HepG2 (cell line): Measurements from ENCODE around the gene PIK3CD. TPM values are rescaled to one million over a fixed set of nuclear protein-coding genes. Genes with fewer than 3 reads are reported as not detected.

Experiments
- ATAC-seq: fragments of 200-7000 bp; cut with Tn5 transposase; 3 replicates; pipeline ENCODE4 v1.9.1; 2020; ENCODE audit warnings: mild to moderate bottlenecking, moderate library complexity
- BruUV-seq: library from RNA; stranded (reverse); fragments of 400-500 nt; replicated peaks from 2 replicates; lab custom pipeline; 2021; lab: Mats Ljungman, UMichigan
- CTCF ChIA-PET: fragments of 300-600 bp; formaldehyde crosslinking; extraction: SDS; loops from one replicate; lab custom pipeline; 2021; ENCODE audit warnings: low total read pairs, inconsistent platforms, low intra/inter-chr PET ratio; lab: Yijun Ruan, JAX
- POLR2A ChIA-PET: fragments of 350-600 bp; sonication (Branson Sonifier 250); formaldehyde crosslinking; loops from one replicate; lab custom pipeline; 2020; ENCODE audit warnings: antibody characterized with exemption, inconsistent platforms; lab: Yijun Ruan, JAX
- DNase-seq: peaks from one replicate; pipeline ENCODE4 v3.0.0-alpha.2; 2015; ENCODE audit warnings: low spot score
- FAIRE-seq: peaks from 3 replicates; lab custom pipeline; 2011; peaks lifted over from hg19 to GRCh38; lab: Jason Lieb, UNC
- H2AFZ ChIP-seq: one replicate; pipeline ENCODE4 v1.6.1; 2011; ENCODE audit warnings: low read length, inconsistent platforms
- H3K27ac ChIP-seq: fragments of 300-600 bp; 3 replicates; pipeline ENCODE4 v1.8.0; 2011; ENCODE audit warnings: mixed run types, mild to moderate bottlenecking, mixed read lengths, low read length, inconsistent platforms; ENCODE audit not compliant: insufficient read depth; ENCODE audit errors: extremely low read length
- H3K27me3 ChIP-seq, 2 experiments: fragments of 200-600 bp in 1 of 2; 2 replicates in 1 of 2; 3 replicates in 1 of 2; pipeline versions ENCODE4 v1.6.0 to v1.8.0; 2011; ENCODE audit warnings: low read length in 2 of 2, mild to moderate bottlenecking in 2 of 2, moderate library complexity in 2 of 2, inconsistent platforms in 1 of 2; ENCODE audit not compliant: insufficient read depth in 2 of 2, control insufficient read depth in 1 of 2
- H3K36me3 ChIP-seq, 2 experiments: fragments of 200-600 bp in 1 of 2; replicated peaks in 1 of 2; 2 replicates in 1 of 2; 3 replicates in 1 of 2; pipeline versions ENCODE4 v1.5.1 to v1.8.0; 2011; ENCODE audit warnings: low read length in 2 of 2, inconsistent platforms in 1 of 2; ENCODE audit not compliant: insufficient read depth in 2 of 2, control insufficient read depth in 1 of 2
- H3K4me1 ChIP-seq: 2 replicates; pipeline ENCODE4 v1.5.1; 2012; ENCODE audit warnings: low read length, inconsistent platforms; ENCODE audit not compliant: insufficient read depth
- H3K4me2 ChIP-seq: 2 replicates; pipeline ENCODE4 v1.6.0; 2011; ENCODE audit warnings: low read depth, low read length, inconsistent platforms
- H3K4me3 ChIP-seq, 3 experiments: fragments of 200-600 bp in 1 of 3; sonication (generic), shearing (Covaris generic) in 1 of 3; replicated peaks in 1 of 3; 2 replicates each; pipeline ENCODE4 v1.5.1; 2011 to 2016; ENCODE audit warnings: low read length in 3 of 3, inconsistent platforms in 2 of 3, low read depth in 2 of 3, mild to moderate bottlenecking in 2 of 3, control low read depth in 1 of 3, mixed read lengths in 1 of 3; ENCODE audit not compliant: insufficient read depth in 1 of 3
- H3K79me2 ChIP-seq: one replicate; pipeline ENCODE4 v1.6.1; 2011; ENCODE audit warnings: low read length, inconsistent platforms; ENCODE audit not compliant: insufficient read depth
- H3K9ac ChIP-seq: 2 replicates; pipeline ENCODE4 v1.6.0; 2011; ENCODE audit warnings: mild to moderate bottlenecking, low read depth, low read length, inconsistent platforms; ENCODE audit not compliant: insufficient read depth
- H3K9me3 ChIP-seq: 2 replicates; pipeline ENCODE4 v1.5.1; 2012; ENCODE audit warnings: mild to moderate bottlenecking, low read length
- H4K20me1 ChIP-seq: 2 replicates; pipeline ENCODE4 v1.6.0; 2011; ENCODE audit warnings: inconsistent platforms, mild to moderate bottlenecking, low read length, moderate library complexity; ENCODE audit not compliant: insufficient read depth
- KLF15 ChIP-seq: sonication (generic); formaldehyde crosslinking; IDR thresholded peaks from 2 replicates; pipeline ENCODE4 v1.8.1; 2023; ENCODE audit warnings: borderline replicate concordance, mild to moderate bottlenecking, inconsistent platforms, missing genetic modification reagents, mixed read lengths
- KLF16 ChIP-seq, 2 experiments: sonication (generic) in 1 of 2; formaldehyde crosslinking in 1 of 2; IDR thresholded peaks; 2 replicates each; pipeline versions ENCODE4 v1.6.1 to v1.8.0; 2016 to 2023; ENCODE audit warnings: missing genetic modification reagents in 2 of 2, missing compliant biosample characterization in 1 of 2
- MATR3 ChIP-seq: sonication (generic); formaldehyde crosslinking; IDR thresholded peaks from 2 replicates; pipeline ENCODE4 v1.4.0; 2020; ENCODE audit warnings: missing genetic modification reagents
- ZBTB42 ChIP-seq: sonication (generic); formaldehyde crosslinking; IDR thresholded peaks from 2 replicates; pipeline ENCODE4 v1.5.0; 2020; ENCODE audit warnings: mild to moderate bottlenecking, missing genetic modification reagents
- ZNF572 ChIP-seq: sonication (generic); formaldehyde crosslinking; IDR thresholded peaks from 2 replicates; pipeline ENCODE4 v1.5.1; 2020; ENCODE audit warnings: mild to moderate bottlenecking, missing genetic modification reagents
- ZNF672 ChIP-seq: sonication (generic); formaldehyde crosslinking; IDR thresholded peaks from 2 replicates; pipeline ENCODE4 v1.8.1; 2022; ENCODE audit warnings: missing genetic modification reagents
- WGBS: methylation state at CpG from one replicate; pipeline ENCODE4 v1.1.6; 2017; ENCODE audit warnings: low lambda C conversion rate; 5-methylcytosine and 5-hydroxymethylcytosine counted together
- in situ Hi-C: cut with HindIII; loops from 2 replicates; pipeline ENCODE4 v1.10.0; 2017; ENCODE audit warnings: low pct_unique_long_range_greater_than_20kb; ENCODE audit not compliant: extremely low pct_ligation_motif_present
- intact Hi-C: fragments of 100-400 bp; cut with micrococcal nuclease; formaldehyde crosslinking; loops from one replicate; pipeline ENCODE4 v1.10.0; 2022; ENCODE audit not compliant: unreplicated experiment
- polyA plus RNA-seq, 8 experiments: library from polyadenylated mRNA; depleted of rRNA in 3 of 8; stranded (reverse) in 7 of 8; unstranded in 1 of 8; fragments of >200 nt; fragmentation: Illumina TruSeq in 4 of 8; extraction: Trizol in 4 of 8; gene quantifications; 2 replicates each; pipeline versions ENCODE4 v1.2.1 to v1.2.3, GENCODE V29; 2011 to 2016; ENCODE audit warnings: low read depth in 4 of 8, missing spikeins in 1 of 8, mixed read lengths in 1 of 8; ENCODE audit not compliant: insufficient read depth in 1 of 8
- total RNA-seq, 5 experiments: library from RNA; depleted of rRNA; stranded (reverse); fragments of >200 nt; fragmentation: Illumina TruSeq; extraction: Trizol; gene quantifications; 2 replicates each; pipeline ENCODE4 v1.2.3, GENCODE V29; 2016; ENCODE audit warnings: low read depth in 1 of 5
- TF ChIP-seq, protein P1 (sequence below): sonication (generic); formaldehyde crosslinking; IDR thresholded peaks from 2 replicates; pipeline ENCODE4 v1.5.0; 2020; ENCODE audit warnings: mild to moderate bottlenecking, missing genetic modification reagents, borderline replicate concordance
- TF ChIP-seq, protein P2 (sequence below): sonication (generic); formaldehyde crosslinking; IDR thresholded peaks from 2 replicates; pipeline ENCODE4 v1.5.0; 2020; ENCODE audit warnings: missing genetic modification reagents, mild to moderate bottlenecking, borderline replicate concordance
- TF ChIP-seq, protein P3 (sequence below): IDR thresholded peaks from 2 replicates; pipeline ENCODE4 v1.4.0; 2020; ENCODE audit warnings: mild to moderate bottlenecking, missing genetic modification reagents
- TF ChIP-seq, protein P4 (sequence below): IDR thresholded peaks from 2 replicates; pipeline ENCODE4 v1.6.1; 2016; ENCODE audit warnings: low read depth

The PIK3CD gene
- total and polyA plus RNA-seq, 2 of the 13 experiments (the other 11 are each of a cell fraction or from before 2014, with no cell fraction given): 7.1 to 10.0 TPM

DNA sequence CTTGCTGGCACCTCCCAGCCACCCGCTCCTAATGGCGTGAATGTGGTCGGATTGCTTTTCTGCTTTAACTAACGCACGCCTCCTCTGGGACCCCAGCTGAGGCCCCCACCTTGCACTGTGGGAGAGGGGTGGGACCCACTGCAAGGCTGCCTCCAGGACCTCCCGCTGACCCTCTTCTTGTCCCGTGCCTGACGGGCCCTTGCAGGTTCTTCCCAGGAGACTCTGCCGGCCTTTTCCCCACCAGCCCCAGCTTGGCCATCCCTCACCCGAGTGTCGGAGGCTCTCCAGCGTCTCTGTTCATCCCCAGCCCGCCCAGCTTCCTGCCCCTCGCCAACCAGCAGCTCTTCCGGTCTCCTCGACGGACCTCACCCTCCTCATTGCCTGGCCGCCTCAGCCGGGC is 44.2 kb upstream of the PIK3CD start:
- ATAC-seq (no peak), FAIRE-seq (no peak), DNase-seq (no peak)
- intact Hi-C loops (no loop called here), in situ Hi-C loops (no loop called here)
- CTCF ChIA-PET: no interaction called here
- Histone ChIP-seq H3K27me3 (no peaks in the 10 kb centered on the region), H3K4me3 (no peak overlapping the region), H3K9me3 (no peaks in the 10 kb centered on the region), H3K9ac (no peak overlapping the region), H3K4me1 (no peaks in the 10 kb centered on the region), H3K79me2 (no peaks in the 10 kb centered on the region), H3K4me2 (no peak overlapping the region), H3K36me3 (peaks cover 22 to 40% of the 10 kb centered on the region in 2 experiments; a peak in 4 of 5 replicates), H2AFZ (no peak overlapping the region), H3K27ac (no peak overlapping the region), H4K20me1 (no peaks in the 10 kb centered on the region)
- 97% methylated on average over 13 of the region's 19 CpGs for WGBS
- POLR2A ChIA-PET: no interaction called here
- no TSS peak for BruUV-seq
- TF ChIP-seq, protein P1, sequence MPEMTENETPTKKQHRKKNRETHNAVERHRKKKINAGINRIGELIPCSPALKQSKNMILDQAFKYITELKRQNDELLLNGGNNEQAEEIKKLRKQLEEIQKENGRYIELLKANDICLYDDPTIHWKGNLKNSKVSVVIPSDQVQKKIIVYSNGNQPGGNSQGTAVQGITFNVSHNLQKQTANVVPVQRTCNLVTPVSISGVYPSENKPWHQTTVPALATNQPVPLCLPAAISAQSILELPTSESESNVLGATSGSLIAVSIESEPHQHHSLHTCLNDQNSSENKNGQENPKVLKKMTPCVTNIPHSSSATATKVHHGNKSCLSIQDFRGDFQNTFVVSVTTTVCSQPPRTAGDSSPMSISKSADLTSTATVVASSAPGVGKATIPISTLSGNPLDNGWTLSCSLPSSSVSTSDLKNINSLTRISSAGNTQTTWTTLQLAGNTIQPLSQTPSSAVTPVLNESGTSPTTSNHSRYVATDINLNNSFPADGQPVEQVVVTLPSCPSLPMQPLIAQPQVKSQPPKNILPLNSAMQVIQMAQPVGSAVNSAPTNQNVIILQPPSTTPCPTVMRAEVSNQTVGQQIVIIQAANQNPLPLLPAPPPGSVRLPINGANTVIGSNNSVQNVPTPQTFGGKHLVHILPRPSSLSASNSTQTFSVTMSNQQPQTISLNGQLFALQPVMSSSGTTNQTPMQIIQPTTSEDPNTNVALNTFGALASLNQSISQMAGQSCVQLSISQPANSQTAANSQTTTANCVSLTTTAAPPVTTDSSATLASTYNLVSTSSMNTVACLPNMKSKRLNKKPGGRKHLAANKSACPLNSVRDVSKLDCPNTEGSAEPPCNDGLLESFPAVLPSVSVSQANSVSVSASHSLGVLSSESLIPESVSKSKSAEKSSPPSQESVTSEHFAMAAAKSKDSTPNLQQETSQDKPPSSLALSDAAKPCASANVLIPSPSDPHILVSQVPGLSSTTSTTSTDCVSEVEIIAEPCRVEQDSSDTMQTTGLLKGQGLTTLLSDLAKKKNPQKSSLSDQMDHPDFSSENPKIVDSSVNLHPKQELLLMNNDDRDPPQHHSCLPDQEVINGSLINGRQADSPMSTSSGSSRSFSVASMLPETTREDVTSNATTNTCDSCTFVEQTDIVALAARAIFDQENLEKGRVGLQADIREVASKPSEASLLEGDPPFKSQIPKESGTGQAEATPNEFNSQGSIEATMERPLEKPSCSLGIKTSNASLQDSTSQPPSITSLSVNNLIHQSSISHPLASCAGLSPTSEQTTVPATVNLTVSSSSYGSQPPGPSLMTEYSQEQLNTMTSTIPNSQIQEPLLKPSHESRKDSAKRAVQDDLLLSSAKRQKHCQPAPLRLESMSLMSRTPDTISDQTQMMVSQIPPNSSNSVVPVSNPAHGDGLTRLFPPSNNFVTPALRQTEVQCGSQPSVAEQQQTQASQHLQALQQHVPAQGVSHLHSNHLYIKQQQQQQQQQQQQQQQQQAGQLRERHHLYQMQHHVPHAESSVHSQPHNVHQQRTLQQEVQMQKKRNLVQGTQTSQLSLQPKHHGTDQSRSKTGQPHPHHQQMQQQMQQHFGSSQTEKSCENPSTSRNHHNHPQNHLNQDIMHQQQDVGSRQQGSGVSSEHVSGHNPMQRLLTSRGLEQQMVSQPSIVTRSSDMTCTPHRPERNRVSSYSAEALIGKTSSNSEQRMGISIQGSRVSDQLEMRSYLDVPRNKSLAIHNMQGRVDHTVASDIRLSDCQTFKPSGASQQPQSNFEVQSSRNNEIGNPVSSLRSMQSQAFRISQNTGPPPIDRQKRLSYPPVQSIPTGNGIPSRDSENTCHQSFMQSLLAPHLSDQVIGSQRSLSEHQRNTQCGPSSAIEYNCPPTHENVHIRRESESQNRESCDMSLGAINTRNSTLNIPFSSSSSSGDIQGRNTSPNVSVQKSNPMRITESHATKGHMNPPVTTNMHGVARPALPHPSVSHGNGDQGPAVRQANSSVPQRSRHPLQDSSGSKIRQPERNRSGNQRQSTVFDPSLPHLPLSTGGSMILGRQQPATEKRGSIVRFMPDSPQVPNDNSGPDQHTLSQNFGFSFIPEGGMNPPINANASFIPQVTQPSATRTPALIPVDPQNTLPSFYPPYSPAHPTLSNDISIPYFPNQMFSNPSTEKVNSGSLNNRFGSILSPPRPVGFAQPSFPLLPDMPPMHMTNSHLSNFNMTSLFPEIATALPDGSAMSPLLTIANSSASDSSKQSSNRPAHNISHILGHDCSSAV (CRISPR knock-in tag): no peak
- TF ChIP-seq, protein P2, sequence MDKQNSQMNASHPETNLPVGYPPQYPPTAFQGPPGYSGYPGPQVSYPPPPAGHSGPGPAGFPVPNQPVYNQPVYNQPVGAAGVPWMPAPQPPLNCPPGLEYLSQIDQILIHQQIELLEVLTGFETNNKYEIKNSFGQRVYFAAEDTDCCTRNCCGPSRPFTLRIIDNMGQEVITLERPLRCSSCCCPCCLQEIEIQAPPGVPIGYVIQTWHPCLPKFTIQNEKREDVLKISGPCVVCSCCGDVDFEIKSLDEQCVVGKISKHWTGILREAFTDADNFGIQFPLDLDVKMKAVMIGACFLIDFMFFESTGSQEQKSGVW (CRISPR knock-in tag): no peak
- TF ChIP-seq, protein P3, sequence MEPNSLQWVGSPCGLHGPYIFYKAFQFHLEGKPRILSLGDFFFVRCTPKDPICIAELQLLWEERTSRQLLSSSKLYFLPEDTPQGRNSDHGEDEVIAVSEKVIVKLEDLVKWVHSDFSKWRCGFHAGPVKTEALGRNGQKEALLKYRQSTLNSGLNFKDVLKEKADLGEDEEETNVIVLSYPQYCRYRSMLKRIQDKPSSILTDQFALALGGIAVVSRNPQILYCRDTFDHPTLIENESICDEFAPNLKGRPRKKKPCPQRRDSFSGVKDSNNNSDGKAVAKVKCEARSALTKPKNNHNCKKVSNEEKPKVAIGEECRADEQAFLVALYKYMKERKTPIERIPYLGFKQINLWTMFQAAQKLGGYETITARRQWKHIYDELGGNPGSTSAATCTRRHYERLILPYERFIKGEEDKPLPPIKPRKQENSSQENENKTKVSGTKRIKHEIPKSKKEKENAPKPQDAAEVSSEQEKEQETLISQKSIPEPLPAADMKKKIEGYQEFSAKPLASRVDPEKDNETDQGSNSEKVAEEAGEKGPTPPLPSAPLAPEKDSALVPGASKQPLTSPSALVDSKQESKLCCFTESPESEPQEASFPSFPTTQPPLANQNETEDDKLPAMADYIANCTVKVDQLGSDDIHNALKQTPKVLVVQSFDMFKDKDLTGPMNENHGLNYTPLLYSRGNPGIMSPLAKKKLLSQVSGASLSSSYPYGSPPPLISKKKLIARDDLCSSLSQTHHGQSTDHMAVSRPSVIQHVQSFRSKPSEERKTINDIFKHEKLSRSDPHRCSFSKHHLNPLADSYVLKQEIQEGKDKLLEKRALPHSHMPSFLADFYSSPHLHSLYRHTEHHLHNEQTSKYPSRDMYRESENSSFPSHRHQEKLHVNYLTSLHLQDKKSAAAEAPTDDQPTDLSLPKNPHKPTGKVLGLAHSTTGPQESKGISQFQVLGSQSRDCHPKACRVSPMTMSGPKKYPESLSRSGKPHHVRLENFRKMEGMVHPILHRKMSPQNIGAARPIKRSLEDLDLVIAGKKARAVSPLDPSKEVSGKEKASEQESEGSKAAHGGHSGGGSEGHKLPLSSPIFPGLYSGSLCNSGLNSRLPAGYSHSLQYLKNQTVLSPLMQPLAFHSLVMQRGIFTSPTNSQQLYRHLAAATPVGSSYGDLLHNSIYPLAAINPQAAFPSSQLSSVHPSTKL (CRISPR knock-in tag): no peak
- TF ChIP-seq, protein P4, sequence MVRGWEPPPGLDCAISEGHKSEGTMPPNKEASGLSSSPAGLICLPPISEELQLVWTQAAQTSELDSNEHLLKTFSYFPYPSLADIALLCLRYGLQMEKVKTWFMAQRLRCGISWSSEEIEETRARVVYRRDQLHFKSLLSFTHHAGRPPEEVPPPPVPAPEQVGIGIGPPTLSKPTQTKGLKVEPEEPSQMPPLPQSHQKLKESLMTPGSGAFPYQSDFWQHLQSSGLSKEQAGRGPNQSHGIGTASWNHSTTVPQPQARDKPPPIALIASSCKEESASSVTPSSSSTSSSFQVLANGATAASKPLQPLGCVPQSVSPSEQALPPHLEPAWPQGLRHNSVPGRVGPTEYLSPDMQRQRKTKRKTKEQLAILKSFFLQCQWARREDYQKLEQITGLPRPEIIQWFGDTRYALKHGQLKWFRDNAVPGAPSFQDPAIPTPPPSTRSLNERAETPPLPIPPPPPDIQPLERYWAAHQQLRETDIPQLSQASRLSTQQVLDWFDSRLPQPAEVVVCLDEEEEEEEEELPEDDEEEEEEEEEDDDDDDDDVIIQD: no peak
- TF ChIP-seq MATR3: no peak
- TF ChIP-seq ZNF572 (CRISPR knock-in tag): no peak
- no peak for TF ChIP-seq KLF16 (CRISPR knock-in tag; IDR thresholded peaks at IDR 0.05)
- no peak for TF ChIP-seq ZBTB42 (CRISPR knock-in tag)
- TF ChIP-seq KLF15 (CRISPR knock-in tag): no peak
- TF ChIP-seq ZNF672 (CRISPR knock-in tag): no peak
